Mucosa of stomach (tissue), 1 donor: Measurements from ENCODE around the gene MROH2A.

Experiments used
- H3K27me3 ChIP-seq: one replicate; pipeline ENCODE4 v1.7.0; 2013; ENCODE audit warnings: mild to moderate bottlenecking, low read length; ENCODE audit not compliant: control insufficient read depth, insufficient read depth
- H3K36me3 ChIP-seq: one replicate; pipeline ENCODE4 v1.7.0; 2013; ENCODE audit warnings: low read length; ENCODE audit not compliant: control insufficient read depth, insufficient read depth
- H3K4me1 ChIP-seq: one replicate; pipeline ENCODE4 v1.7.0; 2013; ENCODE audit warnings: mild to moderate bottlenecking, low read length; ENCODE audit not compliant: control insufficient read depth, insufficient read depth
- H3K4me3 ChIP-seq: one replicate; pipeline ENCODE4 v1.7.0; 2013; ENCODE audit warnings: low read length
- H3K9ac ChIP-seq: one replicate; pipeline ENCODE4 v1.7.0; 2013; ENCODE audit warnings: mild to moderate bottlenecking, low read length, moderate library complexity
- H3K9me3 ChIP-seq: one replicate; pipeline ENCODE4 v1.7.0; 2013; ENCODE audit warnings: mild to moderate bottlenecking, low read length, moderate library complexity; ENCODE audit not compliant: control insufficient read depth
- donor health status: Pancreatic carcinoma.

Gene MROH2A

GRCh38 chr2:233817995-233818638 lies 40.0 kb downstream of the MROH2A start:
- no peaks in the 10 kb centered on the region for H3K9me3 ChIP-seq
- no peaks in the 10 kb centered on the region for H3K36me3 ChIP-seq
- no peak overlapping the region for H3K4me3 ChIP-seq
- no peaks in the 10 kb centered on the region for H3K27me3 ChIP-seq
- no peak overlapping the region for H3K9ac ChIP-seq
- peaks cover under 1% of the 10 kb centered on the region for H3K4me1 ChIP-seq

- Histone ChIP-seq H3K9ac (no peak overlapping the region), H3K9me3 (no peaks in the 10 kb centered on the region), H3K27me3 (no peaks in the 10 kb centered on the region), H3K36me3 (no peaks in the 10 kb centered on the region), H3K4me1 (peaks cover 8% of the 10 kb centered on the region), H3K4me3 (no peak overlapping the region)
Observed at GRCh38 chr2:233818639-233819621, 40.8 kb downstream of the MROH2A start.

- Histone ChIP-seq H3K36me3 (no peaks in the 10 kb centered on the region), H3K9me3 (no peaks in the 10 kb centered on the region), H3K4me1 (peaks cover 8% of the 10 kb centered on the region), H3K9ac (no peak overlapping the region), H3K4me3 (no peak overlapping the region), H3K27me3 (no peaks in the 10 kb centered on the region)
Observed at GRCh38 chr2:233819884-233820773, 42.0 kb downstream of the MROH2A start.

GRCh38 chr2:233820774-233821105 lies 42.6 kb downstream of the MROH2A start:
- Histone ChIP-seq H3K4me1 (peaks cover 8% of the 10 kb centered on the region), H3K9me3 (no peaks in the 10 kb centered on the region), H3K4me3 (no peak overlapping the region), H3K27me3 (no peaks in the 10 kb centered on the region), H3K9ac (no peak overlapping the region), H3K36me3 (no peaks in the 10 kb centered on the region)

- Histone ChIP-seq H3K4me1 (peaks cover 8% of the 10 kb centered on the region), H3K36me3 (no peaks in the 10 kb centered on the region), H3K9me3 (no peaks in the 10 kb centered on the region), H3K9ac (no peak overlapping the region), H3K27me3 (no peaks in the 10 kb centered on the region), H3K4me3 (no peak overlapping the region)
Observed at GRCh38 chr2:233821196-233821595, 43.1 kb downstream of the MROH2A start.

- no peaks in the 10 kb centered on the region for H3K9me3 ChIP-seq
Observed at GRCh38 chr2:233821709-233822100, 43.6 kb downstream of the MROH2A start.

GRCh38 chr2:233822101-233822771 lies 44.1 kb downstream of the MROH2A start:
- H3K9ac ChIP-seq, result no peak overlapping the region
- H3K4me1 ChIP-seq, result peaks cover 8% of the 10 kb centered on the region
- no peaks in the 10 kb centered on the region for H3K9me3 ChIP-seq

More at GRCh38 chr2:233821709-233822100, 43.6 kb downstream of the MROH2A start:
- peaks cover 8% of the 10 kb centered on the region for H3K4me1 ChIP-seq
- no peak overlapping the region for H3K9ac ChIP-seq
- H3K27me3 ChIP-seq, result no peaks in the 10 kb centered on the region
- H3K36me3 ChIP-seq, result no peaks in the 10 kb centered on the region
- H3K4me3 ChIP-seq, result no peak overlapping the region

GRCh38 chr2:233822781-233823730 lies 44.9 kb downstream of the MROH2A start:
- Histone ChIP-seq H3K9ac (no peak overlapping the region), H3K9me3 (no peaks in the 10 kb centered on the region), H3K27me3 (no peaks in the 10 kb centered on the region), H3K4me1 (peaks cover 8% of the 10 kb centered on the region), H3K4me3 (no peak overlapping the region), H3K36me3 (no peaks in the 10 kb centered on the region)

More at GRCh38 chr2:233822101-233822771, 44.1 kb downstream of the MROH2A start:
- Histone ChIP-seq H3K4me3 (no peak overlapping the region), H3K36me3 (no peaks in the 10 kb centered on the region), H3K27me3 (no peaks in the 10 kb centered on the region)

- Histone ChIP-seq H3K9me3 (no peaks in the 10 kb centered on the region), H3K27me3 (no peaks in the 10 kb centered on the region), H3K4me3 (no peak overlapping the region), H3K36me3 (no peaks in the 10 kb centered on the region), H3K9ac (no peak overlapping the region), H3K4me1 (peaks cover 8% of the 10 kb centered on the region)
Observed at GRCh38 chr2:233823731-233824121, 45.6 kb downstream of the MROH2A start.

GRCh38 chr2:233824373-233824772 lies 46.2 kb downstream of the MROH2A start:
- no peak overlapping the region for H3K4me3 ChIP-seq
- H3K36me3 ChIP-seq, result no peaks in the 10 kb centered on the region
- H3K27me3 ChIP-seq, result no peaks in the 10 kb centered on the region
- H3K9me3 ChIP-seq, result no peaks in the 10 kb centered on the region
- H3K9ac ChIP-seq, result no peak overlapping the region
- peaks cover 8% of the 10 kb centered on the region for H3K4me1 ChIP-seq
